ENCODE results near the gene GDF15.
A peak's percentile ranks its signal among the peaks of the same experiment; 100 is the strongest.
"Not testable (repeated sequence)": the region's sequence is repeated elsewhere in the genome, so short reads cannot be mapped to it uniquely, and the experiment has no call there.

The GDF15 gene

DNA sequence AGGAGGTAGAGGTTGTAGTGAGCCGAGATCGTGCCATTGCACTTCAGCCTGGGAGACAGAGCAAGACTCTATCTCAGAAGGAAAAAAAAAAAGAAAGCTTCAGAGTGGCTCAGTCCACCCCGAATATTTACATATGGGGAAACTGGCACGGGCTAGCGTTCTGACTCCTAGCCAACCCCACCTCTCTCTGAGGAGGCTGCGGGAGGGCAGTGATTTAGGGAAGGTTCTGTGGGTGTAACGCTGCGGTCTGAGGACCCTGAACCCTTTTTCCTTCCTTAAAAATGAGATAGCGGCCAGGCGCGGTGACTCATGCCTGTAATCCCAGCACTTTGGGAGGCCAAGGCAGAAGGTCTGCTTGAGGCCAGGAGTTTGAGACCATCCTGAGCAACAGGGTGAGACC is 6.5 kb downstream of the GDF15 start:
- DNase-seq (ENCODE audit: low spot score), result no peak

- DNase-seq (ENCODE audit: low spot score), result no peak
These were observed 7.0 kb downstream of the GDF15 start for GRCh38 chr19:18392926-18393325.

GRCh38 chr19:18393836-18394235 is 7.9 kb downstream of the GDF15 start:
- no peak for DNase-seq (ENCODE audit: low spot score)

DNA sequence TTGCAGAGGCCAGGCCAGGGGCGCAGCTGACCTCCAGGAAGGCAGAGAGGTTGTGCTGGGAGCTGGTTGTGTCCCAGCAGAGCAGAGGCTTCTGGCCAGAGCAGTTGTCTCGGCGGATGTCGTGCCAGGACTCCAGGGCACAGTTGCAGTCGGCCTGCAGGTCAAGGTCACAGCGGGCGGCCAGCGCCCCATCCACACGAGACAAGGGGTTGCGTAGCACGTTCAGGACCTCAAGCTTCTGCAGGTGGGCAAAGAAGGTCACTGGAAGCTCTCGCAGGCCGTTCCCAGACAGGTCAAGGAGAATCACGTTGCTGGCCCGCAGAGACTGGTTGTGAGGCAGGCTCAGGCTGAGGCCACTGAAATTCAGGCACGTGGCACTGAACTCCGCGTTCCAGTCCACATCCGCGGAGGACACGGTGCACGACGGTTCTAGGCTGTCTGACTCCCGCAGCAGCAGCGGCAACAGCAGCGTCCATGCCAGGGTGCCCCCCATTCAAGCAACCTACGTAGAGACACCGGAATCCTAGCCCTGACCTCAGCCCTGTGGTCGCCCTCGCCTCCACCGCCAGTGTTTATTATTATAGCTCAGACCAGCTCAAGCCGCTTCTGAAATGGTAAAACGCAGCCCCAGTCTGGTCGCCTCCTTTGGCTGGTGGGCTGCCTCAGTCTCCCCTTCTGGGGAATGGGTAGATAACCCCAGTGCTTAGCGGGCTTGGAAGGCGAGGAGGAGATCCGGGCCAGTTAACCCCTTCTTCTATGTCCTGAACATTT is 10.7 kb downstream of the GDF15 start:
- no peak for DNase-seq (ENCODE audit: low spot score)

- no peak for DNase-seq (ENCODE audit: low spot score)
These were observed 11.6 kb downstream of the GDF15 start, which contains the start of gene LRRC25 for GRCh38 chr19:18397242-18398202. TSS of gene LRRC25 (minus strand) at chr19:18397622. CDS start at chr19:18396963, 659 bp downstream.

DNA sequence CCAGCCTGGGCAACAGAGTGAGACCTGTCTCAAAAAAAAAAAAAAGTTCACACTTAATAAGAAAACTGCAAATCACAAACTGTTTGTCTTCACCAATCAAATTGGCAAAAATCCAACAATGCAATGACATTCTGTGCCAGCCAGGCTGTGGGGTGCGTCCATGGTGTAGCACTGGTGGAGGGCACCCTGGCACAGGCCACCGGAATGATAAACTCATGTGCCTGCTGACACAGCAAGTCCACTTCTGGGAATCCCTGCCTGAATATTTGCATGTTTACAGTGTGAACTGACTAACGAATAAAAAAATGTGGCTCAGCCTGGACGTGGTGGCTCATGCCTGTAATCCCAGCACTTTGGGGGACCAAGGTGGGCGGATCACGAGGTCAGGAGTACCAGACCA is 13.1 kb downstream of the GDF15 start:
- no peak for DNase-seq (ENCODE audit: low spot score)

- no peak for DNase-seq (ENCODE audit: low spot score)
These were observed 15.7 kb downstream of the GDF15 start for GRCh38 chr19:18401580-18402112.

GRCh38 chr19:18402455-18403248 is 16.7 kb downstream of the GDF15 start:
- DNase-seq (ENCODE audit: low spot score), result not testable (repeated sequence)

DNA sequence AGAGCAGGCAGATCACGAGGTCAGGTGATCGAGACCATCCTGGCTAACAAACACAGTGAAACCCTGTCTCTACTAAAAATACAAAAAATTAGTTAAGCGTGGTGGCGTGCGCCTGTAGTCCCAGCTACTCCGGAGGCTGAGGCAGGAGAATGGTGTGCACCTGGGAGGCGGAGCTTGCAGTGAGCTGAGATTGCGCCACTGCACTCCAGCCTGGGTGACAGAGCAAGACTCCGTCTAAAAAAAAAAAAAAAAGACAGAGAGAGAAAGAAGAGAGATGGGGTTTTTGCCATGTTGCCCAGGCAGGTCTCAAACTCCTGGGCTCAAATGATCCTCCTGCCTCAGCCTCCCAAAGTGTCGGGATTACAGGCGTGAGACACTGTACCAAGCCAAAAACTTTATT is 19.8 kb downstream of the GDF15 start:
- not testable (repeated sequence) for DNase-seq (ENCODE audit: low spot score)

GRCh38 chr19:18406749-18407148 is 20.8 kb downstream of the GDF15 start:
- no peak for DNase-seq (ENCODE audit: low spot score)

DNA sequence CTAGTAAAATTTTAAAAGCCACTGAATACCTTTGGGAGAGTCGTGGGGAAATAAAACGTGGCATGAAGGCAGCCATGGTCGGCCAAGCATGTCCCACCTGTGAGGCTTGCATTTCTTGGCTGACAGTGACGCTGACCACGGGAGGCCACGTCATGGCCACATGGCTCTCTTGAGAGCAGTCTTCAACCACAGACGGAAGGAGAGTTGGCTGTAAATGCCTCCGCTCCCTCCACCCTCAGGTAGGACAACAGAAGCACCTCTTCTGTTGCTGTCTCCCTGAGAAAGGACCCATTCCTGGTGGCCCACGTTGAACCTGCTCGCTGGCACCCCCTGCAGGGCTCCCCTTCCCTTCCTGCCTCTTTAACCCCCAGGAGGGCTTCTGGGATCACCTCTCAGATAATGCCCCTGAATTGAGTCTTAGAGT is 22.1 kb downstream of the GDF15 start:
- no peak for DNase-seq (ENCODE audit: low spot score)

- DNase-seq (ENCODE audit: low spot score), result no peak
These were observed 26.8 kb downstream of the GDF15 start for GRCh38 chr19:18412610-18413239.

DNA sequence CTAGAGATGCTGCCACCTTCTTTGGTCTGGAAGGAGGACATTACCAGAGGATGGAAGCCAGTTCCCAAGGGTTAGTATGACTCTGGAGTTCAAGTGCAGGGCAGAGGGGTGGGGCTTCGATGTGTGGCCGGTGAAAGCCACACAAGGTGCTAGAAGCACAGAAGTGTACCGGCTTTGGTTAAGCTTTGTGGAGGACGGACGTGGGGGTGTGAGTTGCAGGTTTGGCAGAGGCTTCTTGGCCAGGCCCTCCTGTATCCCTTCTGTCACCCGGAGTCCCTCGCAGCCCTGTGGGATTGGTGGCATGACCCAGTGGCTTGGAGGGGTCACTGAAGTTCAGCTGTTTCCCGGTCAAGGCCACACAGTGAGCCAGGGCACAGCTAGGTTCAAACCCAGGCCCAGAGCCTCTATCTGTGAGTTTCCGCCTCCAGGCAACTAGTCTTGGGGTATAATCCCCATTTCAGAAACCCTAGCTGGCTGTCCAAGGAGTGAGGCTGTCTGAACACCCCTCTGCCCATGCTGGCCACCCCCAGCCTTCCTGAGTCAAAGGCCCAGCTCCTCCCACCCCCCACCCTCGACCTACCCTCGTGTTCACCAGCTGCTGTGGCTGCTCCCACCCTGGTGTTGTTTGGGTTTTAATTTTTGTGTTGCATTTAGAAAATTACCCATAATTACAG is 28.7 kb downstream of the GDF15 start:
- no peak for DNase-seq (ENCODE audit: low spot score)

DNA sequence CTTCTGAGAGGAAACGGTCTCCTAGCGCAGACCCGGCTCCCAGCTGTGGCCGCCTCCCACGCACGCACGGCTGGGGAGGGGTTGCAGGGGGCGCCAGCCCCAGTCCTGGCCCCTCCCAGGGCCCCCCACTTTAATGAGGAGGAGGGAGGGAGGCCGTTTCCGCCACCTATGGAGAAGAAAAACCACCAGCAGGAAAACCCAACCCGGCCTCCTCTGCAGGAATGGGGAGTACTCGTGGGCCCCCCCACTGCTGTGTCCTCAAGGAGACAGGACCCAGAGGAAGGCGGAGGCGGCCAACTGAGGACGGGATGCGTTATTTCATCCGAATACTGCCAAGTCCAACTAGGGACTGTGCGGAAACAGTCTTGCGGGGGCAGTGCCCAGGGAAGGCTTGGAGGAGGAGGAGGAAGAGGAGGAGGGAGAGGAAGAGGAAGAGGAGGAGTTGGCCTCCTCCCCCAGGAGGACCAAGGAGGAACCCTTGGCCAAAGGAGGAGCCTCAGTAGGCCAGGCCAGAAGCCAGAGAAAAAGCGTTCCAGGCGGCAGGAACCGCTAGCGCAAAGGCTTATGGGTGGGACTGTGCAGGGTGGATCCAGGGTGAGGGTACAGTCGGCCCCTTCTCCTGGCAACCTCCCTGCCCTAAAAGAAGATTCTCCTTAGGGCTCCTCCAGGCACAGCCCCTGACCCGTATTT is 29.4 kb downstream of the GDF15 start:
- DNase-seq (ENCODE audit: low spot score), result no peak

DNA sequence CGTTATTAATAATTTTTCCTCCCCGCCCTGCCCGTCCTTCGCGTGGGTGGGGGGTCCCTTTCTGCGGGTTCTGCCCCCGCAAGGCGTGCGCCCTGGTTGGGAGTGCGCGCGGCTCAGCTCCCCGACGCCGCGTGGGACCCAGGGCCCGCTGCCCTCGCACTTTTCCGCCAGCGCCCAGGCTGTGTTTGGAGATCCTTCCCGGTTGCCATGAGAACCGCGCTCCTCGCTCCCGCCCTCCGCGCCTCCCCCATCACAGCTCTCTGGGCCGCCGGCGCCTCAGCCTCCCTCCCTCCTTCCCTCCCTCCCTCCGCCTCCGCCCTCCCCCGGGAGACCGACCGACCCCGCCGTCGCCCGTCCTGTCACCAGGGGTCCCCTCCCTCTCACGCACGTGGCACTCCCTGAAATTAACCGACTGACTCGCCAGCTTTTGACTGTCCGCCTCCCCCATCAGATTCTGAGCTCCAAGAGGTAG is 30.9 kb downstream of the GDF15 start:
- DNase-seq (ENCODE audit: low spot score), result peak; percentile 74

- DNase-seq (ENCODE audit: low spot score), result peak; percentile 56
These were observed 31.5 kb downstream of the GDF15 start for GRCh38 chr19:18417250-18418028.

GRCh38 chr19:18418029-18418482 is 32.1 kb downstream of the GDF15 start:
- DNase-seq (ENCODE audit: low spot score), result no peak

GRCh38 chr19:18418483-18419194 is 32.7 kb downstream of the GDF15 start:
- no peak for DNase-seq (ENCODE audit: low spot score)
